ENCODE results near the gene TEX10.

DNA sequence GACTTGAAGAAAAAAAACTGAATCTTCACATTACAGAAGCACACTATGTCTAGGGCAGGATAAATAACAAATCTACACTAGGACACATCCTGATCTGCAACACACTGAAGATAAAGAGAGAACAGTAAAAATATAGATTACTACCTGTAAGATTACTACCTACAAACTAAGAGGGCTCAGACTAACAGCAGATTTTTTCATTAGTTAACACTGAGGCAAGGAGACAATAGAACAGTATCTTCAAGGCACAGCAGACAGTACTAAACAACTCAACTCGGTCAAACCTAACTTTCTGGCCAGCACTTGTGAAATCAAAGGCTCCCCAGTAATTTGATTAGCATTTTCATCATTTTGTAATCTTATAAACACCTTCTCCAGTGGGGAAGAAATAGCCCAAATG, 46.5 kb downstream of the TEX10 start:
- TF ChIP-seq, protein P1, sequence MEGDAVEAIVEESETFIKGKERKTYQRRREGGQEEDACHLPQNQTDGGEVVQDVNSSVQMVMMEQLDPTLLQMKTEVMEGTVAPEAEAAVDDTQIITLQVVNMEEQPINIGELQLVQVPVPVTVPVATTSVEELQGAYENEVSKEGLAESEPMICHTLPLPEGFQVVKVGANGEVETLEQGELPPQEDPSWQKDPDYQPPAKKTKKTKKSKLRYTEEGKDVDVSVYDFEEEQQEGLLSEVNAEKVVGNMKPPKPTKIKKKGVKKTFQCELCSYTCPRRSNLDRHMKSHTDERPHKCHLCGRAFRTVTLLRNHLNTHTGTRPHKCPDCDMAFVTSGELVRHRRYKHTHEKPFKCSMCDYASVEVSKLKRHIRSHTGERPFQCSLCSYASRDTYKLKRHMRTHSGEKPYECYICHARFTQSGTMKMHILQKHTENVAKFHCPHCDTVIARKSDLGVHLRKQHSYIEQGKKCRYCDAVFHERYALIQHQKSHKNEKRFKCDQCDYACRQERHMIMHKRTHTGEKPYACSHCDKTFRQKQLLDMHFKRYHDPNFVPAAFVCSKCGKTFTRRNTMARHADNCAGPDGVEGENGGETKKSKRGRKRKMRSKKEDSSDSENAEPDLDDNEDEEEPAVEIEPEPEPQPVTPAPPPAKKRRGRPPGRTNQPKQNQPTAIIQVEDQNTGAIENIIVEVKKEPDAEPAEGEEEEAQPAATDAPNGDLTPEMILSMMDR (IDR thresholded peaks at IDR 0.05): no peak
- no peak for TF ChIP-seq POLR2A (IDR thresholded peaks at IDR 0.05)

All from lower leg skin (tissue), 3 donors.